GM19455 (cell line): ENCODE measurements around the gene LRRC15.
A peak's percentile ranks its signal among the peaks of the same experiment; 100 is the strongest.

Experiments
- ATAC-seq: cut with Tn5 transposase; IDR thresholded peaks from one replicate; pipeline ENCODE4 v1.9.1; 2021; ENCODE audit not compliant: unreplicated experiment

Gene LRRC15

GRCh38 chr3:194336601-194337355, 32.8 kb downstream of the LRRC15 start:
- no peak for ATAC-seq

- ATAC-seq = no peak
Observed at GRCh38 chr3:194333981-194334320, 35.6 kb downstream of the LRRC15 start.

- ATAC-seq = peak; percentile 85
Observed at GRCh38 chr3:194333212-194333980, 36.1 kb downstream of the LRRC15 start.

- no peak for ATAC-seq
Observed at GRCh38 chr3:194332858-194333211, 36.7 kb downstream of the LRRC15 start.

GRCh38 chr3:194330579-194330978, 39.0 kb downstream of the LRRC15 start:
- ATAC-seq = no peak

DNA sequence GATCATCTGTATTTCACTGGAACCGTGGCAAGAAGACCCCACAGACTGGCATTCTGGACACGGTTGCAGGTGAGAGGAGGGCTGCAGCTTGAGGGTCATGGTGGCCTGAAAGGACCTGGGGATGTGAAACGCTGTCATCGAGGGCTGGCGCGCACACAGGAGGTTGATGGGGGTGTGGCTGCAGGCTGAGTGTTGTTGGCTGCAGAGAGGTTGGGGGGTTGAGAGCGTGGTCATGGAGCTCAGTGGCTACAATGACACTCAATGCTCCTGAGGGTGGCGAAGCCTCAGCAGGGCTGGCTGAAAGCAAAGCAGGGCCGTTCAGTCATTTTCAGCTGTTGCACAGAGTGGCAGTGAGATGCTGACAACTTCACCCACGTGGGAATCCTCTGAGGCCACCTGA, 39.4 kb downstream of the LRRC15 start:
- no peak for ATAC-seq

DNA sequence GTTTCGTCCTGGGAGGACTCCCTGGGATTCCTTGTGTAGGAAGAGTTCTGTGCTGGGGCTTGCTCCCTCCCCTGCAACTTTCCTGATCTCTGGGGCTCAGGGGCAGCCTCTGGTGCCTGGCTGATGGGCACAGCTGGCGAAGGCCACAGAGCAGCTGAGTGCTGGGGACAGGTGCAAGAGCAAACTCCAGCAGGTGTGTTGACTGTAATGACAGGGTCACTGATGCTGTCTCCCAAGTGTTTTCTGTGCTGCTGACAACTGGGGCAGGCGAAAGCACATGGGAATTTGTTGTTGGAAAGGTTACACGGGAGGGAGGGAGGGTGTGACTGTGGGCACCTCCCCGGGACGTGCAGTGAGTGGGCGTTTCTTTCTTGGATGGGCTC, 40.0 kb downstream of the LRRC15 start:
- ATAC-seq = no peak

DNA sequence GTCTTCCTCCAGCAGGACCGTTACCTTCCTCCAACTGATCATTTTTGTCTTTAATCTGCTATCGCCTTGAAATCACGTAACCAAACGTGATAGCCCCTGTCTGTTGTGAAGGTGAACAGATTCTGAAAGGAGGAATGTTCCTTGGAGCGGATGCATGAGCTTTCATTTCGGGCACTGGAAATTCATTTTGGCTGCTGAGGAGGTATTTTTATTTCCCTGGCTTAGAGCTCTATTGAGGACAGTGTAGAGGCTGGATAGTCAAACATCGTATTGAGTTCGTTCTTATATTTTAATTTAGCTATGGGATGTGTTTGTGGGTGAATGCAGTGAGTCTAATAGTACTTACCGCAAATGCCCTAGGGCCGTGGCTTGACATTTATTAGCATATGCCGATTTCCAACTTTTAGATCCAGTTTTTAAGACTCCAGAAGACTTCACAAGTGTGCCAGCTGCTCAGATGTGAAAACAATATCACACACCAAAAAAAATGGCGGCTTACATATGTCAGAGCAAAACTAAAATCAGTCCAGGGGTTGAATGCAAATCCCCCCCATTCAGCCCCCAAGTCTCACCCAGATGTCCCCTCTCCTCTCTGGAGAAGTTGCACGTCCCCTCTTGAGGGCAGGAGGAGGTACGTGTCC, 40.5 kb downstream of the LRRC15 start:
- ATAC-seq = no peak

GRCh38 chr3:194328053-194328657, 41.4 kb downstream of the LRRC15 start:
- no peak for ATAC-seq

DNA sequence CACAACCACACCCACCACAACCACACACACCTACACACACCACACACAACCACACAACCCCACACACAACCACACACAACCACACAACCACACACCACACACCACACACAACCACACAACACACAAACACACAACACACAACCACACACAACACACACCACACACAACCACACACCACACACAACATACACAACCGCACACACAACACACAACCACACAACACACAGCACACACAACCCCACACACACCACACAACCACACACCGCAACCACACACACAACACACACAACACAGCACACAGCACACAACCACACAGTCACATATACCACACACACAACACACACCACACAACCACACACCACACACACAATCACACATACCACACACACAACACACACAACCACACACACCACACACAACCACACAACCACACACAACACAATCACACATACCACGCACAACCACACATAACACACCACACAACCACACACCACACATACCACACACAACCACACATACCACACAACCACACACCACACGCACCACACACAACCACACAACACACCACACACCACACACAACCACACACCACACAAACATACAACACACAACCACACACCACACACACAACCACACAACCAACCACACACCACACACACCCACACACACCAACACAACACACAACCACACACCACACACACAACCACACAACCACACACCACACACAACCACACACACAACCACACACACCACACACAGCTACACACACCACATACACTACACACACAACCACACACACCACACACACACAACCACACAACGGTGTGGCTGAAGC, 42.1 kb downstream of the LRRC15 start:
- ATAC-seq = no peak

DNA sequence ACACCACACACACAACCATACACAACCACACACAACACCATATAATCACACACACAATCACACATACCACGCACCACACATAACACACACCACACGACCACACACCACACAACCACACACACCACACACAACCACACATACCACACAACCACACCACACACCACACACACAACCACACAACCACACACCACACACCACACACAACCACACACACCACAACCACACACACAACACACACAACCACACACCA, 42.6 kb downstream of the LRRC15 start:
- ATAC-seq = no peak

DNA sequence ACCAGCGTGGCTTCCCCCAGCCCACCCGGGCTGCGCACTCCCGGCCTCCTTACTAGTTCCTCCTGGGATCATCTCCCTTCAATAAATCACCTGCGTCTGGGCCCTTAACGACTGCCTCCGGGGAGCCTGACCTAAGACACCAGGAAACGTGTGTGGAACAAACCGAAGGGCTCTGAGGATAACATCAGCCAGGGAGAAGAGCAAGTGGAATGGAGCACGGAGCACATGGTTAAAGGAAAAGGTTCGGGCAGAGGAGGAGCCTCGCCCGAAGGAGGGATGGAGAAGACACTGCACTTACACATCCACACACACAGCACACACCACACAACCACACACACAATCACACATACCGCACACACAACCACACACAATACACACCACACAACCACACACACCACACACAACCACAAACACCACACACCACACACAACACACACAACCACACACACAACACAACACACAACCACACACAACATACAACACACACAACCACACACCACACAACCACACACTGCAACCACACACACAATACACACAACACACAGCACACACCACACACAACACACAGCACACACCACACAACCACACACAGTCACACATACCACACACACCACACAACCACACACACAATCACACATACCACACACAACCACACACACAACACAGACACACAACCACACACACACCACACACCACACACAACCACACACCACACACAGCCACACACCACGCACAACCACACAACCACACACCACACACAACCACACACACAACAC, 43.2 kb downstream of the LRRC15 start:
- no peak for ATAC-seq

DNA sequence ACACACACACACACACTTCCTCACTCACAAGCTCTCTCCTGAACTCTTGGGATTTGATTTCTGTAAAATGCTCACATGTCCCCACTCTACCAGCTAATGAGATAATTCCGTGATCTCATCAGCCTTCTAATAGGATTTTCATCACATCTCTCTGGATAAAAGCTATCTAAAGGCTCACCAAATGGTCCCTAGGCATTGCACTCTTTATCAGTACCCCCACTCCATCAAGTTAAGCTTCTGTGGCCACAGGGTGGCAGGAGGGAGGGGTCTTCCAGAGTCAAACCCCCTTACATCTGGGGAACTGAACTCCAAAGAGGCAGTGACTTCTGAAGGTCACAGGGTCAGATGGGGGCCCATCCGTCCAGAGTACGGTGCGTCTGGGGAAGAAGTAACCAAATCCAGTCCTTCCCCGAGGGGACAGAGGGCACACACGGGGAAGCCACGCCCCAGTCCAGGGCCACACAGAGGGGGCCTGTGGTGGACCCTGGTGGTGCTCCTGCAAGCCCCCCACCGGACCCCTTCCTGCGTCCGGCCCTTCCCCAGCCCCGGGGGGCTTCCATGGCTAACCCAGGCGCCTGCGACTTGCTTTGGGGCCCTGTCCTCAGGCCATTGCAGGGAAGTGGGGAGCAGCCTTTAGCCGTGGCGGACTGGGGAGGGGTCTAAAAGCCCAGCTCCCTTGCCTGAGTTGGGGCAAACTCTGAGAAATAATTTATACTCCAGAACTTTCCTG, 44.0 kb downstream of the LRRC15 start:
- no peak for ATAC-seq

GRCh38 chr3:194324823-194325327, 44.7 kb downstream of the LRRC15 start:
- ATAC-seq = no peak

DNA sequence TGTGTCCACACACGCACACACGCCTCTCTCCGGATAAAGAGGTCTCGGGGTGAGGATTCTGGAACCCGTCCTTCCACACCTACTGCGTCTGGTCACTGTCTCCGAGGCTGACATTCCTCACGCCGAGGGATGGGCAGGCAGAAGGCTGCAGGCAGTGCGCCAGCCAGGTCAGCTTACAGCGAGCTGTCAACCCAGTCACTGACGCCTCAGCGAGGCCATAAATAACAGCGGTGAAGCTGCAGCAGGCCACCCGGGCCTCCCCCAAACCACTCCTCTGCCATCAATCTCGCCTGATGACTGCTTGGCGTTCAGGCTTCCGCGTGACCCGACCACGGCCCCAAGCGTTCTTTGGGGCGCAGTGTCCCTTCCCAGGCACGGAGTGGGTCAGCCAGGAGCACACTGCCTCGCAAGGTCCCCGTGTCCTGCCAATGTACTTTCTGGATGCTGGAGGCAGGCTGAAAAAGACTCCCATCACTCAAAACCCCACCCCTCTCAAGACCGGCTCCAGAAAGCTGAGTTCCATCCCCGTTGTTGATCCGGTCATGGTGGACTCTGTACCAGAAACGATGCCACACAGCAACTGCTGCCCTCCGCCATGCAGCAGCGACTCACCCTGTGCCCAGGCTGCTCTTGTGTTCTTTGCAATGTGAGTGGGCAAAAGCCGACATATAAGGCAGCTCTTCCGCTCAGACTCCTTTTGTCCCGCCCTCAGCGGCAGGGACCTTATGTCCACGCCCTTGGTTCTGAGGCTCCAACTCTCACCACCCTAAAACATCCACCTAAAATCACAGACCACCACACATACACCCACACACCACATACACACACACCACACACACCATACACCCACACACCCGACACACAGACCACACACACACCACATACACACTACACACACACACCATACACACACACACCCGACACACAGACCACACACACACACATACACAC, 45.5 kb downstream of the LRRC15 start:
- ATAC-seq = no peak

GRCh38 chr3:194322678-194323211, 46.8 kb downstream of the LRRC15 start:
- ATAC-seq = no peak

GRCh38 chr3:194321693-194322640, 47.6 kb downstream of the LRRC15 start:
- no peak for ATAC-seq
